Parathyroid adenoma (tissue), 2 donors: ENCODE measurements around the gene TNXB.
A peak's percentile ranks its signal among the peaks of the same experiment; 100 is the strongest.
"Not testable (repeated sequence)": the region's sequence is repeated elsewhere in the genome, so short reads cannot be mapped to it uniquely, and the experiment has no call there.

Source experiments
- H2AFZ ChIP-seq: fragments of 300-600 bp; sonication (generic); one replicate; pipeline ENCODE4 v1.7.0; 2017; ENCODE audit warnings: antibody characterized with exemption, mild to moderate bottlenecking
- H3K27ac ChIP-seq: fragments of 300-600 bp; sonication (generic); one replicate; pipeline ENCODE4 v1.7.0; 2017
- H3K27me3 ChIP-seq: fragments of 300-600 bp; sonication (generic); one replicate; pipeline ENCODE4 v1.7.0; 2017; ENCODE audit warnings: low read length; ENCODE audit not compliant: control insufficient read depth, insufficient read depth
- H3K36me3 ChIP-seq: fragments of 300-600 bp; sonication (generic); one replicate; pipeline ENCODE4 v1.7.0; 2017; ENCODE audit warnings: low read length; ENCODE audit not compliant: control insufficient read depth, insufficient read depth
- H3K4me1 ChIP-seq: fragments of 300-600 bp; sonication (generic); one replicate; pipeline ENCODE4 v1.7.0; 2017; ENCODE audit warnings: control low read depth
- H3K4me2 ChIP-seq: fragments of 300-600 bp; sonication (generic); one replicate; pipeline ENCODE4 v1.7.0; 2017; ENCODE audit warnings: low read length
- H3K4me3 ChIP-seq: fragments of 300-600 bp; sonication (generic); one replicate; pipeline ENCODE4 v1.7.0; 2017; ENCODE audit warnings: low read depth, low read length
- H3K79me2 ChIP-seq: fragments of 300-600 bp; sonication (generic); one replicate; pipeline ENCODE4 v1.7.0; 2017; ENCODE audit warnings: control low read depth
- H3K9ac ChIP-seq: fragments of 300-600 bp; sonication (generic); one replicate; pipeline ENCODE4 v1.7.0; 2017; ENCODE audit warnings: mild to moderate bottlenecking
- H3K9me3 ChIP-seq: fragments of 300-600 bp; sonication (generic); one replicate; pipeline ENCODE4 v1.7.0; 2017; ENCODE audit warnings: low read length; ENCODE audit not compliant: control insufficient read depth
- TF ChIP-seq, protein P1 (sequence below): fragments of 300-600 bp; sonication (generic); IDR thresholded peaks from one replicate; pipeline ENCODE4 v1.7.0; 2017; ENCODE audit warnings: antibody characterized with exemption, mild to moderate bottlenecking
- donor health status: primary hyperparathyroidism.

Gene TNXB

DNA sequence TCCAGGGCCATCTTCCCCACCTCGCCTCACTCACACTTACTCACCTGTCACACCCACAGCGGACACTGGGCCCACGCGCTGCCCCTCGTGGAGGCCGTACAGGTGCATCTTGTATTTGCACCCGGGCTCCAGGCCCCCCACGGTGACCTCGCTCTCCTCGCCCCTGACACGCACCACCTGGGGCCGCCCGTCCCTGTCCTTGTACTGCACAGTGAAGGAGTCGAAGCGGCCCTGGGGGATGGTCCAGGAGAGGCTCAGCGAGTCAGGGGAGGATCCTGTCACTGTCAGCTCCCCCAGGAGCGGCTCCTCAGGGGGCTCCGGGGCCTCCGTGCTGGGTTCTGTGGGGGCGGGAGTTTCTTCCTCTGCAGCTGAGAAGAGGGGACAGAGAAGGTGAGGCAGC lies 56.5 kb downstream of the TNXB start:
- not testable (repeated sequence) for H3K4me3 ChIP-seq, H2AFZ ChIP-seq, H3K36me3 ChIP-seq, H3K27ac ChIP-seq, H3K9me3 ChIP-seq, H3K4me2 ChIP-seq, H3K27me3 ChIP-seq, H3K4me1 ChIP-seq, H3K79me2 ChIP-seq, H3K9ac ChIP-seq

DNA sequence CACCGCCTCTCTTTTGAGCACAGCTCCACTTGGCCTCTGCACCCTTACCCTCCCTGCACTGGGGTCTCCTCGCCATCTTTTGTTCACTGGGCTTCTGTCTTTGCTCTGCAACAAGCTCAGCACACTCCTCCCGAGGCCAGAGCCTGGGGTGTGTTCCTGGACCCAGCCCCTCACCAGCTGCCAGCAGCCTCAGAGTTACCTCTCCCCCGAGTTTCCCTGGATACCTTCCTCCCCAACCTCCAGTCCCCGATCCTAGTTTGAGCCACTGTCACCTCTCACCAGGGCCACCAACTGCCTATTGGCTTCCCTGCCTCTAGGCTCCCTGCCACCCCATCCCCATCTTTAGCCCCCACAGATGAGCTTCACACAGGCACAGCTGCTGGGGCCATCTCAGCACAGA lies 58.6 kb downstream of the TNXB start:
- Histone ChIP-seq H3K9me3 (no peaks in the 10 kb centered on the region), H3K36me3 (no peaks in the 10 kb centered on the region), H3K79me2 (no peaks in the 10 kb centered on the region), H2AFZ (no peak overlapping the region), H3K9ac (no peak overlapping the region), H3K4me1 (no peaks in the 10 kb centered on the region), H3K4me3 (no peak overlapping the region), H3K27ac (no peak overlapping the region), H3K4me2 (no peak overlapping the region), H3K27me3 (no peaks in the 10 kb centered on the region)
- TF ChIP-seq, protein P1, sequence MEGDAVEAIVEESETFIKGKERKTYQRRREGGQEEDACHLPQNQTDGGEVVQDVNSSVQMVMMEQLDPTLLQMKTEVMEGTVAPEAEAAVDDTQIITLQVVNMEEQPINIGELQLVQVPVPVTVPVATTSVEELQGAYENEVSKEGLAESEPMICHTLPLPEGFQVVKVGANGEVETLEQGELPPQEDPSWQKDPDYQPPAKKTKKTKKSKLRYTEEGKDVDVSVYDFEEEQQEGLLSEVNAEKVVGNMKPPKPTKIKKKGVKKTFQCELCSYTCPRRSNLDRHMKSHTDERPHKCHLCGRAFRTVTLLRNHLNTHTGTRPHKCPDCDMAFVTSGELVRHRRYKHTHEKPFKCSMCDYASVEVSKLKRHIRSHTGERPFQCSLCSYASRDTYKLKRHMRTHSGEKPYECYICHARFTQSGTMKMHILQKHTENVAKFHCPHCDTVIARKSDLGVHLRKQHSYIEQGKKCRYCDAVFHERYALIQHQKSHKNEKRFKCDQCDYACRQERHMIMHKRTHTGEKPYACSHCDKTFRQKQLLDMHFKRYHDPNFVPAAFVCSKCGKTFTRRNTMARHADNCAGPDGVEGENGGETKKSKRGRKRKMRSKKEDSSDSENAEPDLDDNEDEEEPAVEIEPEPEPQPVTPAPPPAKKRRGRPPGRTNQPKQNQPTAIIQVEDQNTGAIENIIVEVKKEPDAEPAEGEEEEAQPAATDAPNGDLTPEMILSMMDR = no peak

DNA sequence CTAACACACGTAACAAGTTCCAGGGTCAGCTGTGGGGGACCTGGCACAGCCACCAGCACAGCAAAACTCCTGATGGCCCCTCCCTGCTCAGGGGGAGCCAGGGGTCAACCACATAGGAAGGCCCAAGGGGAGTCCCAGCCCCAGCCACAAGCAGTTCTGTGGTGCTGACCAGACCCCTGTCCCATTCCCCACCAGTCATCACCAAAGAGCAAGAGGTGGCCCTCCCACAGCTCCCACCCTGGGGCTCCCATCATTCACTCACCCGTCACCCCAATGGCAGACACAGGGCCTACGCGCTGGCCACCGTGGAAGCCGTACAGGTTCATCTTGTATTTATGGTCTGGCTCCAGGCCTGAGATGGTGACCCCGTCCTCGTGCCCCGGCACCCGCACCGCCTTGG lies 59.4 kb downstream of the TNXB start:
- H2AFZ ChIP-seq, H3K4me2 ChIP-seq, H3K4me1 ChIP-seq, H3K79me2 ChIP-seq, H3K9me3 ChIP-seq, H3K27me3 ChIP-seq, H3K4me3 ChIP-seq, H3K9ac ChIP-seq, H3K36me3 ChIP-seq, H3K27ac ChIP-seq: not testable (repeated sequence)

DNA sequence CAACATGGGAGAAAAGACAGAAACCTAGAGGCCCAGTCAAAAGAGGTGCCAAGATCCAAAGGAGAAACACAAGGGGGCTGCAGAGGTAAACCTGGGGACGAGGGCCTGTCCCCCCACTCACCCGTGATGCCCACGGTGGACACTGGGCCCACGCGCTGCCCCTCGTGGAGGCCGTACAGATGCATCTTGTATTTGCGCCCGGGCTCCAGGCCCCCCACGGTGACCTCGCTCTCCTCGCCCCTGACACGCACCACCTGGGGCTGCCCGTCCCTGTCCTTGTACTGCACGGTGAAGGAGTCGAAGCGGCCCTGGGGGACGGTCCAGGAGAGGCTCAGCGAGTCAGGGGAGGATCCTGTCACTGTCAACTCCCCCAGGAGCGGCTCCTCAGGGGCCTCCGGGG lies 60.0 kb downstream of the TNXB start:
- H3K4me3 ChIP-seq, H3K4me2 ChIP-seq, H3K27me3 ChIP-seq, H3K36me3 ChIP-seq, H2AFZ ChIP-seq, H3K4me1 ChIP-seq, H3K79me2 ChIP-seq, H3K9ac ChIP-seq, H3K27ac ChIP-seq, H3K9me3 ChIP-seq: not testable (repeated sequence)

DNA sequence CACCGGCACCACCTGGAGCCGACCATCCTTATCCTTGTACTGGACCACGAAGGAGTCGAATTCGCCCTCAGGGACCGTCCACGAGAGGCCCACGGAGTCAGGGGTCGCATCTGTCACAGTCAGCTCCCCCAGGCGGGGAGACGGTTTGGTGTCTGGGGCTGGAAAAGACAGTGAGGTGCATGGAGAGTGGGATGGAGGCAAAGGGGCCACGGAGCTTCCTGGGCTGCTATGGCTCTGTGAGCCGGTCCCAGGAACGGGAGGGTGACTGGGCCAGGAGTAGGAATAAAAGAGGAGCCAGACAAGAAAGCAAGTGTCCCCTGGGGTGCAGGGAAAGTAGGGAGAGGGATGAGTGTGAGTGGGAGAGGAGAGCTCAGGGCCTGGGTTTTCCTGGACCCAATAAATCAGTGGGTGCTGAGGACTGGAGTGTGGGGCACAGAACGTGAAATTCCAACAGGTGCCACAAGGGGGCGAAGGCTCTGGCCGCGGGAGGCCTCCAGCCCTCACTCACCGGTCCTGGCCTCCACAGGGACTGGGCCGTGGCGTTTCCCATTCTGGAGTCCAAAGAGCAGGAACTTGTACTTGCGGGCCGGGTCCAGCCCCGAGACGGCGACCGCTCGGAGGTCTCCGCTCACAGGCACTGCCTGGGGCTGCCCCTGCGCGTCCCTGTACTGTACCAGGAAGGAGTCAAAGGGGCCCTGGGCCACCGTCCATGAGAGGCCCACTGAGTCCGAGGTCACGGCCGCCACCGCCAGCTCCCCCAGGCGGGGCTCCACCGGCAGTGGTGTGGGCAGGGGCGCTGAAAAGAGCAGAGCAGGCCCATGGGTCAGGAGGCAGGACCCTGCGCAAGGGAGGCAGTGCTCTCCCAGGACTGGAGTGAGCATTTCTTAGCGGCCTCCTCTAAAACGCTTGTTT lies 61.0 kb downstream of the TNXB start:
- TF ChIP-seq, protein P1 = peak; percentile 79
- Histone ChIP-seq H3K79me2 (no peaks in the 10 kb centered on the region), H3K4me3 (no peak overlapping the region), H3K4me1 (no peaks in the 10 kb centered on the region), H2AFZ (peak overlapping the region; percentile 54), H3K27me3 (no peaks in the 10 kb centered on the region), H3K27ac (no peak overlapping the region), H3K9me3 (no peaks in the 10 kb centered on the region), H3K9ac (no peak overlapping the region), H3K36me3 (no peaks in the 10 kb centered on the region), H3K4me2 (no peak overlapping the region)

DNA sequence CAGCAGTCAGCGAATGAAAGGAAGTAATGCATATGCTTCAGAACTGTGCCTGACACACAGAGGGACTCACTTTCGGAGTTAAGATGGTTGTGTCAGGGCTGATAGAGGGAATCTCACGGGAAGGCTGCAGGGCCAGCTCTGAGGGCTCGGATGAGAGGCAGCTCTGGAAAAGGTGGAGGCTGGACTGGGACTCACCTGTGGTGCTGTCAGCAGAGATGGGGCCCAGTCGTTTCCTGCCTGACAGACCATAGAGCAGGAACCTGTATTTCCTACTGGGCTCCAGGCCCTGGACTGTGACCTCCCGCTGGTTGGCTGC lies 61.6 kb downstream of the TNXB start:
- H3K9me3 ChIP-seq = no peaks in the 10 kb centered on the region
- no peak overlapping the region for H3K27ac ChIP-seq
- no peaks in the 10 kb centered on the region for H3K79me2 ChIP-seq
- no peak overlapping the region for H3K4me3 ChIP-seq
- no peak overlapping the region for H3K9ac ChIP-seq
- no peaks in the 10 kb centered on the region for H3K36me3 ChIP-seq
- no peak overlapping the region for H2AFZ ChIP-seq
- no peak overlapping the region for H3K4me2 ChIP-seq
- TF ChIP-seq, protein P1 = no peak
- no peaks in the 10 kb centered on the region for H3K4me1 ChIP-seq
- H3K27me3 ChIP-seq = no peaks in the 10 kb centered on the region
